H1 (cell line): ENCODE results near the gene OR11H1.
"Not testable (repeated sequence)": the region's sequence is repeated elsewhere in the genome, so short reads cannot be mapped to it uniquely, and the experiment has no call there.

Source experiments
- CBX5 ChIP-seq: fragments of 300-800, 300-1000 bp; sonication (generic); IDR thresholded peaks from 2 replicates; pipeline ENCODE4 v1.7.1; 2016; ENCODE audit warnings: antibody characterized with exemption, low read length, low read depth
- CREB1 ChIP-seq: IDR thresholded peaks from 2 replicates; pipeline ENCODE4 v1.6.1; 2012; ENCODE audit warnings: inconsistent platforms
- EP300 ChIP-seq, 2 experiments: IDR thresholded peaks; 1 replicate in 1 of 2; 2 replicates in 1 of 2; pipeline ENCODE4 v1.6.1; 2011 to 2012; ENCODE audit warnings: low read depth in 2 of 2, low read length in 2 of 2, mild to moderate bottlenecking in 2 of 2, borderline replicate concordance in 1 of 2, inconsistent platforms in 1 of 2, moderate library complexity in 1 of 2
- EZH2 ChIP-seq: fragments of 200-600 bp; sonication (generic); IDR thresholded peaks from 2 replicates; pipeline ENCODE4 v1.7.1; 2012; ENCODE audit warnings: low read depth, mild to moderate bottlenecking, moderate library complexity, low read length, inconsistent platforms; ENCODE audit not compliant: severe bottlenecking
- FOSL1 ChIP-seq: IDR thresholded peaks from 2 replicates; pipeline ENCODE4 v1.6.1; 2011; ENCODE audit warnings: mild to moderate bottlenecking, low read depth, low read length, moderate library complexity; ENCODE audit not compliant: insufficient read depth
- GABPA ChIP-seq: IDR thresholded peaks from 2 replicates; pipeline ENCODE4 v1.6.1; 2011; ENCODE audit warnings: mild to moderate bottlenecking, low read length, moderate library complexity, borderline replicate concordance; ENCODE audit not compliant: insufficient read depth
- POLR2A ChIP-seq, 2 experiments: IDR thresholded peaks; 1 replicate in 1 of 2; 2 replicates in 1 of 2; pipeline ENCODE4 v1.6.1; 2011; ENCODE audit warnings: low read depth in 2 of 2, low read length in 2 of 2, mild to moderate bottlenecking in 2 of 2; ENCODE audit errors: control extremely low read depth in 1 of 2
- RBBP5 ChIP-seq: IDR thresholded peaks from 2 replicates; pipeline ENCODE4 v1.7.1; 2012; ENCODE audit warnings: low read depth, mild to moderate bottlenecking, inconsistent platforms, low read length, moderate library complexity, borderline replicate concordance
- USF2 ChIP-seq: IDR thresholded peaks from 2 replicates; pipeline ENCODE4 v1.6.1; 2011; ENCODE audit warnings: low read length, improper control_type of control experiment
- TF ChIP-seq, protein P1 (sequence below), 3 experiments: IDR thresholded peaks; 1 replicate in 2 of 3; 2 replicates in 1 of 3; pipeline versions ENCODE4 v1.5.1 to v1.6.1; 2011; ENCODE audit warnings: low read length in 3 of 3, mild to moderate bottlenecking in 3 of 3, inconsistent platforms in 2 of 3, low read depth in 1 of 3, moderate library complexity in 1 of 3; ENCODE audit not compliant: insufficient read depth in 1 of 3; ENCODE audit errors: control extremely low read depth in 1 of 3

- TF ChIP-seq GABPA; FOSL1; CREB1; EZH2; POLR2A (IDR thresholded peaks at IDR 0.05; ENCODE audit: control extremely low read depth in 1 of 2, low read depth in 2 of 2, low read length in 2 of 2); USF2; EP300 (IDR thresholded peaks at IDR 0.05; ENCODE audit: borderline replicate concordance in 1 of 2, low read depth in 2 of 2, low read length in 2 of 2); RBBP5; CBX5: not testable (repeated sequence)
- TF ChIP-seq, protein P1, sequence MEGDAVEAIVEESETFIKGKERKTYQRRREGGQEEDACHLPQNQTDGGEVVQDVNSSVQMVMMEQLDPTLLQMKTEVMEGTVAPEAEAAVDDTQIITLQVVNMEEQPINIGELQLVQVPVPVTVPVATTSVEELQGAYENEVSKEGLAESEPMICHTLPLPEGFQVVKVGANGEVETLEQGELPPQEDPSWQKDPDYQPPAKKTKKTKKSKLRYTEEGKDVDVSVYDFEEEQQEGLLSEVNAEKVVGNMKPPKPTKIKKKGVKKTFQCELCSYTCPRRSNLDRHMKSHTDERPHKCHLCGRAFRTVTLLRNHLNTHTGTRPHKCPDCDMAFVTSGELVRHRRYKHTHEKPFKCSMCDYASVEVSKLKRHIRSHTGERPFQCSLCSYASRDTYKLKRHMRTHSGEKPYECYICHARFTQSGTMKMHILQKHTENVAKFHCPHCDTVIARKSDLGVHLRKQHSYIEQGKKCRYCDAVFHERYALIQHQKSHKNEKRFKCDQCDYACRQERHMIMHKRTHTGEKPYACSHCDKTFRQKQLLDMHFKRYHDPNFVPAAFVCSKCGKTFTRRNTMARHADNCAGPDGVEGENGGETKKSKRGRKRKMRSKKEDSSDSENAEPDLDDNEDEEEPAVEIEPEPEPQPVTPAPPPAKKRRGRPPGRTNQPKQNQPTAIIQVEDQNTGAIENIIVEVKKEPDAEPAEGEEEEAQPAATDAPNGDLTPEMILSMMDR (IDR thresholded peaks at IDR 0.05; ENCODE audit: control extremely low read depth in 1 of 3, insufficient read depth in 1 of 3, low read depth in 1 of 3, low read length in 3 of 3), result not testable (repeated sequence)
These were observed 37.1 kb downstream of the OR11H1 start for GRCh38 chr22:15565063-15565462.
